Measurements from ENCODE around the gene TNC. TPM values are rescaled to one million over a fixed set of nuclear protein-coding genes. Genes with fewer than 3 reads are reported as not detected.

Gene TNC
- total and polyA plus RNA-seq, 2 donors (not counting 3 experiments of a cell fraction or from before 2014, with no cell fraction given): 0.29 TPM; not detected in 1

GRCh38 chr9:115165233-115165632 lies 47.3 kb upstream of the TNC start:
- H3K27me3 ChIP-seq (ENCODE audit: control insufficient read depth in 2 of 2, insufficient read depth in 2 of 2, low read length in 2 of 2): no peaks in the 10 kb centered on the region
- H3K4me1 ChIP-seq (ENCODE audit: control insufficient read depth, extremely low read depth, insufficient read depth, low read length): no peaks in the 10 kb centered on the region
- ChIA-PET POLR2A (no interaction called here), CTCF (no interaction called here)
- no peak overlapping the region for H3K27ac ChIP-seq (ENCODE audit: insufficient read depth, low read depth, low read length)
- H3K4me3 ChIP-seq (replicated peaks in 1 of 3; ENCODE audit: insufficient read depth in 1 of 3, low read depth in 1 of 3, low read length in 3 of 3): no peak overlapping the region
- TF ChIP-seq POLR2AphosphoS5 (IDR thresholded peaks at IDR 0.05; ENCODE audit: insufficient read depth, low read depth, low read length) (no peak), MAX (IDR thresholded peaks at IDR 0.05; ENCODE audit: insufficient read depth, insufficient read length) (no peak), GATA2 (IDR thresholded peaks at IDR 0.05; ENCODE audit: insufficient read depth, insufficient read length, low read depth, low read length) (no peak)
- TF ChIP-seq, protein P1, sequence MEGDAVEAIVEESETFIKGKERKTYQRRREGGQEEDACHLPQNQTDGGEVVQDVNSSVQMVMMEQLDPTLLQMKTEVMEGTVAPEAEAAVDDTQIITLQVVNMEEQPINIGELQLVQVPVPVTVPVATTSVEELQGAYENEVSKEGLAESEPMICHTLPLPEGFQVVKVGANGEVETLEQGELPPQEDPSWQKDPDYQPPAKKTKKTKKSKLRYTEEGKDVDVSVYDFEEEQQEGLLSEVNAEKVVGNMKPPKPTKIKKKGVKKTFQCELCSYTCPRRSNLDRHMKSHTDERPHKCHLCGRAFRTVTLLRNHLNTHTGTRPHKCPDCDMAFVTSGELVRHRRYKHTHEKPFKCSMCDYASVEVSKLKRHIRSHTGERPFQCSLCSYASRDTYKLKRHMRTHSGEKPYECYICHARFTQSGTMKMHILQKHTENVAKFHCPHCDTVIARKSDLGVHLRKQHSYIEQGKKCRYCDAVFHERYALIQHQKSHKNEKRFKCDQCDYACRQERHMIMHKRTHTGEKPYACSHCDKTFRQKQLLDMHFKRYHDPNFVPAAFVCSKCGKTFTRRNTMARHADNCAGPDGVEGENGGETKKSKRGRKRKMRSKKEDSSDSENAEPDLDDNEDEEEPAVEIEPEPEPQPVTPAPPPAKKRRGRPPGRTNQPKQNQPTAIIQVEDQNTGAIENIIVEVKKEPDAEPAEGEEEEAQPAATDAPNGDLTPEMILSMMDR (IDR thresholded peaks at IDR 0.05; ENCODE audit: extremely low read depth in 1 of 2, insufficient read depth in 1 of 2, low read depth in 1 of 2, low read length in 2 of 2): no peak
- no peak overlapping the region for H3K9ac ChIP-seq (replicated peaks; ENCODE audit: extremely low read depth, insufficient read depth, low read length)
- no TSS peak for BruUV-seq (replicated peaks)
- H4K20me1 ChIP-seq (replicated peaks; ENCODE audit: control insufficient read depth, extremely low read depth, insufficient read depth, low read length): no peaks in the 10 kb centered on the region
- no peaks in the 10 kb centered on the region for H3K36me3 ChIP-seq (ENCODE audit: control insufficient read depth in 2 of 2, extremely low read depth in 1 of 2, insufficient read depth in 2 of 2, low read length in 2 of 2)
- FAIRE-seq: no peak
- H3K4me2 ChIP-seq (ENCODE audit: insufficient read depth, low read length): no peak overlapping the region
- H3K9me1 ChIP-seq (replicated peaks; ENCODE audit: control insufficient read depth, extremely low read depth, insufficient read depth, low read length): no peaks in the 10 kb centered on the region
- H3K79me2 ChIP-seq (ENCODE audit: control insufficient read depth, insufficient read depth, low read length): no peaks in the 10 kb centered on the region
- no peak for DNase-seq (ENCODE audit: low read depth, low spot score)
- no peak overlapping the region for H2AFZ ChIP-seq (ENCODE audit: low read depth, low read length)
- dilution Hi-C loops (cut with MboI; ENCODE audit: extremely low pct_ligation_motif_present, low sequenced_read_pairs): no loop called here
- no peaks in the 10 kb centered on the region for H3K9me3 ChIP-seq (replicated peaks; ENCODE audit: control insufficient read depth, insufficient read depth, low read length)
- intact Hi-C loops (cut with micrococcal nuclease): no loop called here

- Histone ChIP-seq H3K4me1 (ENCODE audit: control insufficient read depth, extremely low read depth, insufficient read depth, low read length) (no peaks in the 10 kb centered on the region), H3K4me3 (replicated peaks in 1 of 3; ENCODE audit: insufficient read depth in 1 of 3, low read depth in 1 of 3, low read length in 3 of 3) (no peak overlapping the region), H3K9me3 (replicated peaks; ENCODE audit: control insufficient read depth, insufficient read depth, low read length) (no peaks in the 10 kb centered on the region), H3K4me2 (ENCODE audit: insufficient read depth, low read length) (no peak overlapping the region), H4K20me1 (replicated peaks; ENCODE audit: control insufficient read depth, extremely low read depth, insufficient read depth, low read length) (no peaks in the 10 kb centered on the region), H3K27ac (ENCODE audit: insufficient read depth, low read depth, low read length) (no peak overlapping the region), H3K36me3 (ENCODE audit: control insufficient read depth in 2 of 2, extremely low read depth in 1 of 2, insufficient read depth in 2 of 2, low read length in 2 of 2) (no peaks in the 10 kb centered on the region), H3K27me3 (ENCODE audit: control insufficient read depth in 2 of 2, insufficient read depth in 2 of 2, low read length in 2 of 2) (no peaks in the 10 kb centered on the region), H2AFZ (ENCODE audit: low read depth, low read length) (no peak overlapping the region), H3K9me1 (replicated peaks; ENCODE audit: control insufficient read depth, extremely low read depth, insufficient read depth, low read length) (no peaks in the 10 kb centered on the region), H3K9ac (replicated peaks; ENCODE audit: extremely low read depth, insufficient read depth, low read length) (no peak overlapping the region), H3K79me2 (ENCODE audit: control insufficient read depth, insufficient read depth, low read length) (no peaks in the 10 kb centered on the region)
- no peak for TF ChIP-seq JUN (IDR thresholded peaks at IDR 0.05; ENCODE audit: borderline replicate concordance, insufficient read depth, insufficient read length, low read depth)
- DNase-seq (ENCODE audit: low read depth, low spot score) (no peak), FAIRE-seq (no peak)
- dilution Hi-C loops (cut with MboI; ENCODE audit: extremely low pct_ligation_motif_present, low sequenced_read_pairs) (no loop called here), intact Hi-C loops (cut with micrococcal nuclease) (no loop called here)
- CTCF ChIA-PET: no interaction called here
- POLR2A ChIA-PET: no interaction called here
- BruUV-seq (replicated peaks): no TSS peak
Observed at GRCh38 chr9:115164511-115164974, 46.6 kb upstream of the TNC start.

All from endothelial cell of umbilical vein (primary cell).